WI38 (cell line): Measurements from ENCODE around the gene TSC2.

Experiments
- H3K4me3 ChIP-seq: 2 replicates; pipeline ENCODE4 v1.5.1; 2011; ENCODE audit warnings: low read depth, mild to moderate bottlenecking, control low read depth, low read length
- TF ChIP-seq, protein P1 (sequence below): IDR thresholded peaks from 2 replicates; pipeline ENCODE4 v1.5.1; 2012; ENCODE audit warnings: low read depth, mild to moderate bottlenecking, control low read depth, low read length

Gene TSC2

DNA sequence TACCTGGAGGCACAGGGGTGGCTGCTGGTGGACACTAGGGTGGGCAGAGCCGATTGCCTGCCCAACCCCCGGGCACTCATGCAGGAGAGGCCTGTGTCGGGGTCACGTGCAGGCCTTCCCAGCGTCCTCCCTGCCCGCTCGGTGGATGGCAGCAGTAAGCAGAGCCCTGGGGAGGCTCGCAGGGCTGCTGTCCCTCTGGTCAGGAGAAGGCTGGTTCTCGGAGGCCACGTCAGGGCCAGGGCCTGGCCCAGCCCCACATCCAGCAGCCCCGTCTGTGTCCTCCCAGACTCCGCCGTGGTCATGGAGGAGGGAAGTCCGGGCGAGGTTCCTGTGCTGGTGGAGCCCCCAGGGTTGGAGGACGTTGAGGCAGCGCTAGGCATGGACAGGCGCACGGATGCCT, 35.6 kb downstream of the TSC2 start:
- TF ChIP-seq, protein P1, sequence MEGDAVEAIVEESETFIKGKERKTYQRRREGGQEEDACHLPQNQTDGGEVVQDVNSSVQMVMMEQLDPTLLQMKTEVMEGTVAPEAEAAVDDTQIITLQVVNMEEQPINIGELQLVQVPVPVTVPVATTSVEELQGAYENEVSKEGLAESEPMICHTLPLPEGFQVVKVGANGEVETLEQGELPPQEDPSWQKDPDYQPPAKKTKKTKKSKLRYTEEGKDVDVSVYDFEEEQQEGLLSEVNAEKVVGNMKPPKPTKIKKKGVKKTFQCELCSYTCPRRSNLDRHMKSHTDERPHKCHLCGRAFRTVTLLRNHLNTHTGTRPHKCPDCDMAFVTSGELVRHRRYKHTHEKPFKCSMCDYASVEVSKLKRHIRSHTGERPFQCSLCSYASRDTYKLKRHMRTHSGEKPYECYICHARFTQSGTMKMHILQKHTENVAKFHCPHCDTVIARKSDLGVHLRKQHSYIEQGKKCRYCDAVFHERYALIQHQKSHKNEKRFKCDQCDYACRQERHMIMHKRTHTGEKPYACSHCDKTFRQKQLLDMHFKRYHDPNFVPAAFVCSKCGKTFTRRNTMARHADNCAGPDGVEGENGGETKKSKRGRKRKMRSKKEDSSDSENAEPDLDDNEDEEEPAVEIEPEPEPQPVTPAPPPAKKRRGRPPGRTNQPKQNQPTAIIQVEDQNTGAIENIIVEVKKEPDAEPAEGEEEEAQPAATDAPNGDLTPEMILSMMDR = no peak
- no peak overlapping the region for H3K4me3 ChIP-seq

DNA sequence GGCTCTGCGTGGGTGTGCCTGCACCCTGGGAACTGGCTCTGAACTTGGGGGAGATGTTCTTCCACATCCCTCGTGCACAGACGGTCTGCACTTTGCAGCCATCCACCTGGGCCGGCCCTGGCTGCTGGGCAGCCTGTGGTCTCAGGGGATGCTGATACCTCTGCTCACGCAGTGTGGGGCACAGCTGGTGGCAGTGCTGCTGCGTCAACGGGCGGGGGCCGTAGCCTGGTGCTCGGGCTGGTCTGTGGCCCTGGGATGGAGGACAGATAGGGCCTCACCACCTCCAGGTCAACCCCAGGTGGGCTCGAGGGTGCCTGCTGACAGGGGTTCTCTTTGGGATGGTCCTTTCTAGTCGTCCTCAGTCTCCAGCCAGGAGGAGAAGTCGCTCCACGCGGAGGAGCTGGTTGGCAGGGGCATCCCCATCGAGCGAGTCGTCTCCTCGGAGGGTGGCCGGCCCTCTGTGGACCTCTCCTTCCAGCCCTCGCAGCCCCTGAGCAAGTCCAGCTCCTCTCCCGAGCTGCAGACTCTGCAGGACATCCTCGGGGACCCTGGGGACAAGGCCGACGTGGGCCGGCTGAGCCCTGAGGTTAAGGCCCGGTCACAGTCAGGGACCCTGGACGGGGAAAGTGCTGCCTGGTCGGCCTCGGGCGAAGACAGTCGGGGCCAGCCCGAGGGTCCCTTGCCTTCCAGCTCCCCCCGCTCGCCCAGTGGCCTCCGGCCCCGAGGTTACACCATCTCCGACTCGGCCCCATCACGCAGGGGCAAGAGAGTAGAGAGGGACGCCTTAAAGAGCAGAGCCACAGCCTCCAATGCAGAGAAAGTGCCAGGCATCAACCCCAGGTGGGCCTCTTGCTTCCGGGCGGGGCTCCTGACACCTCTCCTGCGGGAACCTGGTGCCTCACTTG, 36.3 kb downstream of the TSC2 start:
- no peak overlapping the region for H3K4me3 ChIP-seq

DNA sequence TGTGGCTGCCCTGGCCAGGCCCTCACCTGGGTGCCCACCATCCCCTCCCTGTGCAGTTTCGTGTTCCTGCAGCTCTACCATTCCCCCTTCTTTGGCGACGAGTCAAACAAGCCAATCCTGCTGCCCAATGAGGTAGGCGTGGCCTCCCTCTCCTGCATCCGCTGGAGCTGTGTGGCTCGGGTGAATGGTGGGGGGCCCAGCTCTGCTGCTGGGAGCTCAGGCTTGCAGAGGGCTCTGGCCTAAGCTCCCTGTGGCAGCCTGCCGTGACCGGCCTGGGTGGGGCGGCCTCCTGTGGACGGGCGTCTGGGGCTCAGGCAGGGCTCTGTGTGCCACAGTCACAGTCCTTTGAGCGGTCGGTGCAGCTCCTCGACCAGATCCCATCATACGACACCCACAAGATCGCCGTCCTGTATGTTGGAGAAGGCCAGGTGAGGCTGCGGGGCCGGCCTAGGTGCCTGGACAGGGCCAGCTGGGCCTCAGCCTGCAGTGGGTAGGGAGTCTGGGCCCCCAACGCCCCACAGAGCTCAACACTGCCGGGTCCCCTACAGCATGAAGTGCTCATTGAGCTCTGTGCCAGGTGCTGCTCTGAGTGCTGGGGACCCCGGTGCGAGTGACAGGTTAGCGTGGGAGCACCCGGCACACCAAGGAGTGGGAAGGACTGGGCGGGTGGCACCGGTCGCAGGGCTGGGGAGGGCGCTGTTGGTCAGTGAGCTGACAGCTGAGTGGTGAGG, 37.3 kb downstream of the TSC2 start:
- TF ChIP-seq, protein P1 = no peak
- no peak overlapping the region for H3K4me3 ChIP-seq

More for the DNA sequence above, 36.3 kb downstream of the TSC2 start:
- TF ChIP-seq, protein P1 = no peak

DNA sequence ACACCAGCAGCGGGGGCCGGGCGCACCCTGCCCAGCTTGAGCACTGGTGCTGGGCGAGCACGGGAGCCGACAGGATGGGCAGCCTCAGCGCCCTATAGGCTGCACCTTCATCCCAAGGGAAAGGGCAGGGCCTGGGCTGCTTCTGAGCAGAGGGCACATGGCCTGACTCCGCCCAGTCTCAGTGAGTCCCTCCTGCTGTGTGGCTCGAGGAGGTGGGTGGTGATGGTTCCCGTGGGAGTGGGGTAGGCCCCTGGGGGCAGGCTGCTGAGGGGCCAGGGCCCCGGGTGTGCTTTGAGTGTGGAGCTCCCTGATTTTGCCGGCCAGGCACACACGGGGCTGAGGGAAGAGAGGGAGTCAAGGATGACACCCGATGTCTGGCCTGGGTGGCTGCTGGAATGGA, 37.9 kb downstream of the TSC2 start:
- no peak overlapping the region for H3K4me3 ChIP-seq
- TF ChIP-seq, protein P1 = no peak

DNA sequence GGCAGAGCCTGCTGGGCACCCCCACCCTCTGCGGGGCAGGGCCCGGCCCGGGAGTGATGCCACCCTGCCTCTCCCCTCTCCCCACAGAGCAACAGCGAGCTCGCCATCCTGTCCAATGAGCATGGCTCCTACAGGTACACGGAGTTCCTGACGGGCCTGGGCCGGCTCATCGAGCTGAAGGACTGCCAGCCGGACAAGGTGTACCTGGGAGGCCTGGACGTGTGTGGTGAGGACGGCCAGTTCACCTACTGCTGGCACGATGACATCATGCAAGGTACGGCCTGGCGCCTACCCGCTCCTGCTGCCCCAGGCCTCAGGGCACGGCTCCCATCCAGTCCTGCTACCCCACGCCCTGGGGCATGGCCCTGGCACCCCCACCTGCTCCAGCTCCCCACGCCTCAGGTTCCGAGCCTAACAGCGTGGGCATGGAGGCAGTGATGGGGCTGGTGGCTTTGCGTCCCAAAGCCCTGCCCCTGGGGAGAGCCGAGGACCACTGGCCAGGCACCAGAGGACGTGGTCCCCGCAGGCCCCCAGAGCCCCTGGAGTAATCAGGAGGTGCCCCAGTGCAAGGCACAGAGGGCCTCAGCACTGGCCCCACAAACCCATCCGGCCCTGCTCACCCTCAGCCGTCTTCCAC, 38.4 kb downstream of the TSC2 start:
- H3K4me3 ChIP-seq = no peak overlapping the region
- TF ChIP-seq, protein P1 = no peak

DNA sequence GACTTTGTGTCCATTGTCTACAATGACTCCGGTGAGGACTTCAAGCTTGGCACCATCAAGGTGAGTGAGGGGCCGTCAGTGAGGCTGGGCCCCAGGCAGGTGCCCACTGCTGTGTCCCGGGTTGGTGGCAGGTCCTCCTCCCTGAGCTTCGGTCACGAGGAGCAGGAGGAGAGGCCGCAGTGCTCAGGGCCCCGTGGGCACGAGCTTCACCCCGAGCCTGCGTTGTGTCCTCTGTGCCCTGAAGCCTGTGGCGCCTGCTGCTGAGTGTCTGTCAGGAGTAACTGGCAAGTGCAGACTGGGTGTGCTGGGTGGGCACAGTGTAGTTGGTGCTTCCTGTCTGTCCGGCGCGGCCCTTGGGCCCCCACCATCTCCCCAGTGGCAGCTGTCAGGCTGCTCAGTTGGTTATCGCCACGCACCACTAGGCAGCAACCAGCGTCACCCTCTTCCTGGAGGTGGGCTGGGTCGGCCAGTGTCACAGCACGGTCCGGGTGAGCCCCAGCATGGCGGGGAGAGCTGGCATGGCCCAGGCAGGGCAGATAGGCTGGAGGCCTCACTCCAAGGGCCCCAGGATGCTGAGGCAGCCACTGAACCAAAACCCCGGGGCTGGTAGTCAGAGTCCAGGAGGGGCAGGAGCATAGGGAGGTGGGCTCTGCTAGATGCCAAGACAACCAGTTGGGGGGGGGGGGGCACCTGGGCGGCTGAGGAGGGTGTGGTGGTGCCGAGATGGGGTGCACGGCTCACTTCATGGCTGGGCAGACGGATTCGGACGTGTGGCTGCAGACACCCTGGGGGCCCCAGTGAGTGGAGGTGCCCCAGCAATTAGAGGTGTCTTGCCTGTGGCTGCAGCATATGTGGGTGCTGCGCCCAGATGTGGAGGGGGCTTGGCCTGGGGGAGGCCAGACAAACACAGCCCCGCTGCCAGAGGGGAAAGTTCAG, 39.3 kb downstream of the TSC2 start:
- H3K4me3 ChIP-seq = no peak overlapping the region
- TF ChIP-seq, protein P1 = no peak
